ENCODE results near the gene MYL5. TPM values are rescaled to one million over a fixed set of nuclear protein-coding genes. Genes with fewer than 3 reads are reported as not detected.

Gene MYL5
- total and polyA plus RNA-seq, 2 of the 13 experiments (the other 11 are each of a cell fraction or from before 2014, with no cell fraction given): 6.5 to 16.0 TPM

- no peak overlapping the region for H2AFZ ChIP-seq (ENCODE audit: low read length)
- H3K4me2 ChIP-seq (ENCODE audit: low read depth, low read length): no peak overlapping the region
- H3K27me3 ChIP-seq (ENCODE audit: control insufficient read depth in 1 of 2, insufficient read depth in 2 of 2, low read length in 2 of 2): peaks cover 18 to 68% of the 10 kb centered on the region in 2 experiments
- FAIRE-seq: no peak
- BruUV-seq (replicated peaks): no TSS peak
- intact Hi-C loops (cut with micrococcal nuclease; ENCODE audit: unreplicated experiment): no loop called here
- ATAC-seq: no peak
- no peak overlapping the region for H3K27ac ChIP-seq (ENCODE audit: extremely low read length, insufficient read depth, low read length)
- ChIA-PET POLR2A (no interaction called here), CTCF (ENCODE audit: low intra/inter-chr PET ratio, low total read pairs) (no interaction called here)
- H3K36me3 ChIP-seq (replicated peaks in 1 of 2; ENCODE audit: control insufficient read depth in 1 of 2, insufficient read depth in 2 of 2, low read length in 2 of 2): no peaks in the 10 kb centered on the region
- in situ Hi-C loops (cut with HindIII; ENCODE audit: extremely low pct_ligation_motif_present, low pct_unique_long_range_greater_than_20kb): no loop called here
- H3K4me3 ChIP-seq (replicated peaks in 1 of 3; ENCODE audit: insufficient read depth in 1 of 3, low read depth in 2 of 3, low read length in 3 of 3): no peak overlapping the region
- no peaks in the 10 kb centered on the region for H3K9me3 ChIP-seq (ENCODE audit: low read length)
- no peak overlapping the region for H3K9ac ChIP-seq (ENCODE audit: insufficient read depth, low read depth, low read length)
- peaks cover 62% of the 10 kb centered on the region for H3K4me1 ChIP-seq (ENCODE audit: insufficient read depth, low read length)
- 75% methylated on average over 22 of the region's 35 CpGs for WGBS (ENCODE audit: low lambda C conversion rate)
- DNase-seq (ENCODE audit: low spot score): no peak
- TF ChIP-seq KDM5B (CRISPR knock-in tag; IDR thresholded peaks at IDR 0.05; ENCODE audit: borderline replicate concordance) (no peak), ETV6 (CRISPR knock-in tag; conservative IDR thresholded peaks at IDR 0.05) (no peak), ZNF354B (CRISPR knock-in tag; IDR thresholded peaks at IDR 0.05) (no peak), ZNF460 (CRISPR knock-in tag; IDR thresholded peaks at IDR 0.05; ENCODE audit: borderline replicate concordance) (no peak), CENPX (CRISPR knock-in tag; IDR thresholded peaks at IDR 0.05) (no peak), ZNF547 (CRISPR knock-in tag; IDR thresholded peaks at IDR 0.05) (no peak), EEA1 (CRISPR knock-in tag; IDR thresholded peaks at IDR 0.05; ENCODE audit: borderline replicate concordance) (no peak), ZNF557 (CRISPR knock-in tag; IDR thresholded peaks at IDR 0.05) (no peak), NFKB2 (CRISPR knock-in tag; IDR thresholded peaks at IDR 0.05; ENCODE audit: borderline replicate concordance) (no peak), HOXA7 (CRISPR knock-in tag; IDR thresholded peaks at IDR 0.05) (no peak), RXRA (CRISPR knock-in tag; IDR thresholded peaks at IDR 0.05) (no peak), TSC22D2 (CRISPR knock-in tag; IDR thresholded peaks at IDR 0.05; ENCODE audit: borderline replicate concordance) (no peak), MED13 (CRISPR knock-in tag; IDR thresholded peaks at IDR 0.05) (no peak), ZBTB49 (CRISPR knock-in tag; IDR thresholded peaks at IDR 0.05; ENCODE audit: borderline replicate concordance) (no peak), NCOR1 (IDR thresholded peaks at IDR 0.05; ENCODE audit: borderline replicate concordance, low read length) (no peak), ZNF639 (CRISPR knock-in tag; conservative IDR thresholded peaks at IDR 0.05) (no peak)
- H4K20me1 ChIP-seq (ENCODE audit: insufficient read depth, low read length): no peaks in the 10 kb centered on the region
- H3K79me2 ChIP-seq (ENCODE audit: insufficient read depth, low read length): no peaks in the 10 kb centered on the region
Observed at GRCh38 chr4:653080-653821, 21.1 kb upstream of the MYL5 start.
